SK-N-MC (cell line): ENCODE measurements around the gene DOCK9.

Experiments
- EZH2 ChIP-seq: fragments of 200-600 bp; sonication (generic); IDR thresholded peaks from one replicate; pipeline ENCODE4 v1.6.1; 2017; ENCODE audit warnings: antibody characterized with exemption
- FOXP2 ChIP-seq: optimal IDR thresholded peaks from 2 replicates; pipeline ENCODE3; 2011; ENCODE audit warnings: mild to moderate bottlenecking, moderate library complexity; ENCODE audit not compliant: insufficient read depth; ENCODE audit errors: extremely low read length, control extremely low read depth
- POLR2AphosphoS5 ChIP-seq: IDR thresholded peaks from 2 replicates; pipeline ENCODE4 v1.6.1; 2012; ENCODE audit warnings: mild to moderate bottlenecking, low read depth, low read length, borderline replicate concordance

DNA sequence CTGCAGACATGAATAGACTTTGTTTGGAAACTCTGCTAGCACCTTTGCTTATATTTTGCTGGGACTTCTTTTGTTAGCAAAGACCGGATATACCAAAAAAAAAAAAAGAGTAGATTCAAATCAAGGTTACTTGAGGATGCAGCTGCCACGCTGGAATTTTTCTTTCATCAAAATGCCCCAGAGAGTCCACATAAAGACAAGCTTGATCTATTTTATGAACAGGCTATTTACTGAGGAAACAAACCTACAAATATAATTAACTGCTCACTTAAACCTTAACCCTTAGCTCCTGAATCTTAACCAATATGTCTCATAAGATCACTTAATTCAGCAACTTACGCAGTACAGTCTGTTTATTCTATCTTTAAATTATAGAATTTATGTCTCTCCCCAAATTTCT, 27.1 kb upstream of the DOCK9 start:
- TF ChIP-seq POLR2AphosphoS5 (no peak), EZH2 (no peak), FOXP2 (no peak)
